Activated T-cell treated with anti-CD3 and anti-CD28 coated beads, Interleukin-2, amount 50 U/mL, for 24 hours (primary cell): ENCODE results near the gene GGN.

Experiments used
- DNase-seq: peaks from one replicate; pipeline ENCODE4 v3.0.0-alpha.2; 2020
- H3K27ac Mint-ChIP-seq: 2 replicates; pipeline ENCODE4 v1.8.0; 2020; ENCODE audit warnings: mild to moderate bottlenecking, mixed read lengths
- H3K27me3 Mint-ChIP-seq: 2 replicates; pipeline ENCODE4 v1.8.0; 2020; ENCODE audit warnings: mixed read lengths
- H3K36me3 Mint-ChIP-seq: 2 replicates; pipeline ENCODE4 v1.8.0; 2020; ENCODE audit warnings: low read depth, mixed read lengths
- H3K4me1 Mint-ChIP-seq: 2 replicates; pipeline ENCODE4 v1.8.0; 2020; ENCODE audit warnings: low read depth, mixed read lengths
- H3K4me3 Mint-ChIP-seq: 2 replicates; pipeline ENCODE4 v1.8.0; 2020; ENCODE audit warnings: mild to moderate bottlenecking, moderate library complexity, mixed read lengths
- H3K9me3 Mint-ChIP-seq: 2 replicates; pipeline ENCODE4 v1.8.0; 2020; ENCODE audit warnings: mixed read lengths

Gene GGN

GRCh38 chr19:38386300-38386970 lies 1.4 kb downstream of the GGN start:
- Mint-ChIP-seq H3K27me3 (peaks cover 24% of the 10 kb centered on the region), H3K4me1 (peaks cover 29% of the 10 kb centered on the region), H3K27ac (no peak overlapping the region), H3K36me3 (peaks cover 43% of the 10 kb centered on the region), H3K9me3 (no peaks in the 10 kb centered on the region), H3K4me3 (no peak overlapping the region)
- DNase-seq = peak; percentile 38

GRCh38 chr19:38385804-38386257 lies 2.0 kb downstream of the GGN start:
- peak; percentile 40 for DNase-seq
- H3K36me3 Mint-ChIP-seq = peaks cover 49% of the 10 kb centered on the region
- H3K4me1 Mint-ChIP-seq = peaks cover 29% of the 10 kb centered on the region
- peaks cover 22% of the 10 kb centered on the region for H3K27me3 Mint-ChIP-seq
- H3K4me3 Mint-ChIP-seq = no peak overlapping the region
- no peak overlapping the region for H3K27ac Mint-ChIP-seq
- no peaks in the 10 kb centered on the region for H3K9me3 Mint-ChIP-seq

DNA sequence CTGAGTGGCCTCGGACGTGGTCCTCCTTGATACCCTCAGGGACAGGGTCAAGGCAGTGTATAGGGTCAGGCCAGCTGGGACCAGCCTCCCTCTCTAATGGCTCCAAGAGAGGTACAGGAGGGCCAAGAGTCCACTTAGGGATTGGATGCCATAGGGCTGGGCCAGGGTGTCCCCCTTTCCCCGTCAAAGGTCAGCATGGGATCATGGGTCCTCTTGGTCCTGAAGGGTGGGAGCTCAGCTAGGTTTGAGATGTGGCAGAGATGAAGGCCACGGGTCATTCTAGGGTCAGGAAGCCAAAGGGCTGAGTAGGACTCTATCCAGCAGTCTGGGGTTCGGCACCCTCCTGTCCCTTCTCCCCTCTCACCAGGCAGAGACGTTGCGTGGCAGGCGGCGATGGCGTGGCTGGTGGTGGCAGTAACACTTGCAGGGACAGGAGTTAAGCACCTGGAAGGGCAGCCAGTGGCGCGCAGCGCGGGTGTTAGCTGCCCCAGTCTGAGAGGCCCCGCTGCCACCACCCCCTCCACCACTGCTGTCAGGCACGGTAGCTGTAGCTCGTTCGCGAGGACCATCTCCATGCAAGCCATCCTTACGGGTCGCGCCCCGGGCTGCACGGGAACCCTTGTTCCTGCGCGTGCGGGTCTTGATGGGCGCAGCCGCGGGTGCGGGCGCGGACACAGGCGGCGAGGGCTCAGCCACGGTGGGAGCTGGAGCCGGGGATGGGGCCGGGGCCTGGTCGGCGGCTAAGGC lies 2.6 kb downstream of the GGN start:
- Mint-ChIP-seq H3K36me3 (peaks cover 55% of the 10 kb centered on the region), H3K4me3 (no peak overlapping the region), H3K27ac (no peak overlapping the region), H3K27me3 (peaks cover 20% of the 10 kb centered on the region), H3K4me1 (peaks cover 29% of the 10 kb centered on the region), H3K9me3 (no peaks in the 10 kb centered on the region)
- peak; percentile 39 for DNase-seq

- no peak overlapping the region for H3K27ac Mint-ChIP-seq
- H3K4me3 Mint-ChIP-seq = no peak overlapping the region
- no peaks in the 10 kb centered on the region for H3K9me3 Mint-ChIP-seq
- DNase-seq = no peak
- peaks cover 25% of the 10 kb centered on the region for H3K4me1 Mint-ChIP-seq
- peaks cover 14% of the 10 kb centered on the region for H3K27me3 Mint-ChIP-seq
- peaks cover 62% of the 10 kb centered on the region for H3K36me3 Mint-ChIP-seq
Measured at GRCh38 chr19:38384209-38385027, 3.4 kb downstream of the GGN start.

DNA sequence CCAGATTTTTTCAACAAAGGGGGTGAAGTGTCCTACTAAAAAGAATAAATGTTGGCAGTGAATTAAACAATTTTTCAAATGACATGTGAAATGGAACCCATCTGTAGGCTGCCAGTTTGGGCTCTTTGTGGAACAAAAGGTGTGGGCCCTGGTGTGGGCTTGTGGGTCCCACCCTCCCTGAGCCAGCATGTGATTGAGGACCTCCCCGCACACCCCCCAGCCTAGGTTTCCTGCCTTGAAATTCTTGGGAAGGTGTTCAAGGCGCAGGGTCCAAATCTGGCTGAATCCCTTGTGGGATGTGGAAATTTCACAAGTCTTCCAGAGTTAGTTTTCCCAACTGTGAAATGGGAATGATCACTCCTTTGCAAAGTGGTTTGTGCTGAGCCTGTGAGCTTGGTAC lies 4.1 kb downstream of the GGN start:
- no peak overlapping the region for H3K4me3 Mint-ChIP-seq
- H3K27ac Mint-ChIP-seq = no peak overlapping the region
- no peak for DNase-seq
- peaks cover 21% of the 10 kb centered on the region for H3K4me1 Mint-ChIP-seq
- H3K36me3 Mint-ChIP-seq = peaks cover 69% of the 10 kb centered on the region
- no peaks in the 10 kb centered on the region for H3K9me3 Mint-ChIP-seq
- peaks cover 12% of the 10 kb centered on the region for H3K27me3 Mint-ChIP-seq

GRCh38 chr19:38383184-38383583 lies 4.7 kb downstream of the GGN start:
- peaks cover 11% of the 10 kb centered on the region for H3K27me3 Mint-ChIP-seq
- H3K9me3 Mint-ChIP-seq = no peaks in the 10 kb centered on the region
- peaks cover 19% of the 10 kb centered on the region for H3K4me1 Mint-ChIP-seq
- H3K36me3 Mint-ChIP-seq = peaks cover 75% of the 10 kb centered on the region
- DNase-seq = no peak
- H3K4me3 Mint-ChIP-seq = no peak overlapping the region
- H3K27ac Mint-ChIP-seq = no peak overlapping the region

- Mint-ChIP-seq H3K27ac (no peak overlapping the region), H3K9me3 (no peaks in the 10 kb centered on the region), H3K27me3 (peaks cover 3% of the 10 kb centered on the region), H3K4me3 (no peak overlapping the region), H3K4me1 (peaks cover 19% of the 10 kb centered on the region), H3K36me3 (peaks cover 91% of the 10 kb centered on the region)
- no peak for DNase-seq
Measured at GRCh38 chr19:38381138-38381537, 6.7 kb downstream of the GGN start.

- Mint-ChIP-seq H3K27me3 (no peaks in the 10 kb centered on the region), H3K9me3 (no peaks in the 10 kb centered on the region), H3K27ac (no peak overlapping the region), H3K4me3 (no peak overlapping the region), H3K4me1 (peaks cover 30% of the 10 kb centered on the region), H3K36me3 (peaks cover 91% of the 10 kb centered on the region)
- DNase-seq = no peak
Measured at GRCh38 chr19:38378866-38379265, 9.0 kb downstream of the GGN start.

- Mint-ChIP-seq H3K27ac (no peak overlapping the region), H3K9me3 (no peaks in the 10 kb centered on the region), H3K4me3 (peak overlapping the region; percentile 99), H3K36me3 (peaks cover 73% of the 10 kb centered on the region), H3K4me1 (peaks cover 30% of the 10 kb centered on the region), H3K27me3 (no peaks in the 10 kb centered on the region)
- DNase-seq = no peak
Measured at GRCh38 chr19:38377052-38377451, 10.8 kb downstream of the GGN start.

- no peak for DNase-seq
- peak overlapping the region; percentile 99 for H3K4me3 Mint-ChIP-seq
- peak overlapping the region; percentile 71 for H3K27ac Mint-ChIP-seq
- H3K9me3 Mint-ChIP-seq = no peaks in the 10 kb centered on the region
- H3K36me3 Mint-ChIP-seq = peaks cover 68% of the 10 kb centered on the region
- H3K27me3 Mint-ChIP-seq = no peaks in the 10 kb centered on the region
- peaks cover 30% of the 10 kb centered on the region for H3K4me1 Mint-ChIP-seq
Measured at GRCh38 chr19:38376576-38376975, 11.3 kb downstream of the GGN start.

DNA sequence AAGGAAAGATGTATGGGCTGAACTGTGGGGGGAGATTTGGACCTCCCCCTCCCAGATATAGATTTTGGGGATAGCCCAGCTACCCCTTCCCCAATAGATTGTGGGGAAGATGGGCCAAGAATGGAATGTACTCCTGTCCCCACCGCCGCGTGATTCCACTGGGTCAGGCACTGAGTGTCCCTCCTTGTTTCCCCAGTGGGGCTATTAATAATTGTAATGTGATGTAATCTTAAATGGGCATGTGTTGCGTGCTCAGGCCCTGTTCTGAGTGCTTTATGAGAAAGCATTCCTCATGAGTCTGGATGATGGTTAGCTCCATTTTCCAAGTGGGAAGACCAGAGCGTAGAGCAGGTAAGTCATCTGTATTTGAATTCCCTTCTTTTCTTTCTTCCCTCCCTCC lies 12.1 kb downstream of the GGN start:
- DNase-seq = no peak
- H3K9me3 Mint-ChIP-seq = no peaks in the 10 kb centered on the region
- no peaks in the 10 kb centered on the region for H3K27me3 Mint-ChIP-seq
- H3K36me3 Mint-ChIP-seq = peaks cover 60% of the 10 kb centered on the region
- peaks cover 30% of the 10 kb centered on the region for H3K4me1 Mint-ChIP-seq
- peak overlapping the region; percentile 99 for H3K4me3 Mint-ChIP-seq
- H3K27ac Mint-ChIP-seq = peak overlapping the region; percentile 99

- no peaks in the 10 kb centered on the region for H3K9me3 Mint-ChIP-seq
- H3K27me3 Mint-ChIP-seq = no peaks in the 10 kb centered on the region
- H3K4me1 Mint-ChIP-seq = peaks cover 30% of the 10 kb centered on the region
- H3K27ac Mint-ChIP-seq = peak overlapping the region; percentile 99
- DNase-seq = no peak
- H3K36me3 Mint-ChIP-seq = peaks cover 54% of the 10 kb centered on the region
- H3K4me3 Mint-ChIP-seq = peak overlapping the region; percentile 99
Measured at GRCh38 chr19:38375098-38375493, 12.7 kb downstream of the GGN start.

- Mint-ChIP-seq H3K36me3 (peaks cover 49% of the 10 kb centered on the region), H3K27ac (peak within 1 kb of the TSS; percentile 99)
Measured at GRCh38 chr19:38374332-38375097, 13.3 kb downstream of the GGN start, which contains the start of gene PSMD8. TSS of gene PSMD8 (plus strand) at chr19:38374571. CDS start at chr19:38374602, 31 bp downstream.

GRCh38 chr19:38373907-38374331 lies 13.9 kb downstream of the GGN start:
- H3K4me3 Mint-ChIP-seq = peak overlapping the region; percentile 99
- H3K9me3 Mint-ChIP-seq = no peaks in the 10 kb centered on the region
- H3K4me1 Mint-ChIP-seq = peaks cover 27% of the 10 kb centered on the region
- H3K27ac Mint-ChIP-seq = peak overlapping the region; percentile 93
- no peak for DNase-seq
- H3K36me3 Mint-ChIP-seq = peaks cover 43% of the 10 kb centered on the region
- no peaks in the 10 kb centered on the region for H3K27me3 Mint-ChIP-seq

More at GRCh38 chr19:38374332-38375097, 13.3 kb downstream of the GGN start, which contains the start of gene PSMD8:
- Mint-ChIP-seq H3K9me3 (no peaks in the 10 kb centered on the region), H3K4me1 (peaks cover 28% of the 10 kb centered on the region), H3K27me3 (no peaks in the 10 kb centered on the region), H3K4me3 (peak within 1 kb of the TSS; percentile 99)
- peak; percentile 98 for DNase-seq
